Neural cell (in vitro differentiated cells): Measurements from ENCODE around the gene TMEM11.

Source experiments
- CTCF ChIP-seq: fragments of 450-650 bp; IDR thresholded peaks from 2 replicates; pipeline ENCODE4 v1.5.1; 2014; ENCODE audit warnings: antibody characterized with exemption, mild to moderate bottlenecking, moderate library complexity; ENCODE audit not compliant: poor library complexity, severe bottlenecking
- EP300 ChIP-seq: fragments of 450-650 bp; conservative IDR thresholded peaks from 2 replicates; pipeline ENCODE4 v1.6.1; 2014; ENCODE audit warnings: antibody characterized with exemption, mild to moderate bottlenecking, moderate library complexity; ENCODE audit not compliant: poor library complexity, severe bottlenecking
- EZH2 ChIP-seq: fragments of 200-600, 300-800 bp; shearing (Covaris generic), sonication (generic); IDR thresholded peaks from 2 replicates; pipeline ENCODE4 v1.6.1; 2014; ENCODE audit warnings: antibody characterized with exemption, low read length, borderline replicate concordance, mild to moderate bottlenecking; ENCODE audit not compliant: insufficient read depth, poor library complexity, severe bottlenecking
- POLR2AphosphoS5 ChIP-seq: IDR thresholded peaks from 2 replicates; pipeline ENCODE4 v1.6.1; 2012
- RAD21 ChIP-seq: fragments of 450-650 bp; conservative IDR thresholded peaks from 2 replicates; pipeline ENCODE4 v1.6.1; 2014; ENCODE audit warnings: antibody characterized with exemption, mild to moderate bottlenecking, moderate library complexity
- REST ChIP-seq: IDR thresholded peaks from 2 replicates; pipeline ENCODE4 v1.6.1; 2012; ENCODE audit warnings: borderline replicate concordance

- TF ChIP-seq CTCF (no peak), POLR2AphosphoS5 (no peak), RAD21 (no peak), REST (no peak), EZH2 (no peak), EP300 (no peak)
Measured at GRCh38 chr17:21194703-21195102, 19.3 kb downstream of the TMEM11 start.
